Right atrium auricular region (tissue), 2 donors: ENCODE measurements around the gene SORBS2. TPM values are rescaled to one million over a fixed set of nuclear protein-coding genes. Genes with fewer than 3 reads are reported as not detected.

Source experiments
- DNase-seq: peaks from one replicate; pipeline ENCODE4 v3.0.0-alpha.2; 2019; ENCODE audit warnings: low spot score
- H3K27ac ChIP-seq, 2 donors: fragments of 200-600 bp; sonication (generic); 1 replicate in 1 of 2; 2 replicates in 1 of 2; pipeline ENCODE4 v1.5.1; 2016 to 2019
- H3K27me3 ChIP-seq, 2 donors: fragments of 200-600 bp; sonication (generic); one replicate each; pipeline versions ENCODE4 v1.5.1 to v1.6.0; 2017 to 2019
- H3K36me3 ChIP-seq: fragments of 200-600 bp; sonication (generic); one replicate; pipeline ENCODE4 v1.5.1; 2016
- H3K4me1 ChIP-seq, 2 donors: fragments of 200-600 bp; sonication (generic); one replicate each; pipeline versions ENCODE4 v1.5.1 to v1.6.0; 2017 to 2019
- H3K4me3 ChIP-seq, 2 donors: fragments of 200-600 bp; sonication (generic); 1 replicate in 1 of 2; 2 replicates in 1 of 2; pipeline ENCODE4 v1.5.1; 2017 to 2019; ENCODE audit warnings: mild to moderate bottlenecking in 1 of 2, moderate library complexity in 1 of 2
- H3K9me3 ChIP-seq, 2 donors: fragments of 200-600 bp; sonication (generic); one replicate each; pipeline ENCODE4 v1.5.1; 2019
- total RNA-seq, 2 donors: library from RNA; depleted of rRNA; stranded (reverse); fragments of >200 nt; gene quantifications; one replicate each; pipeline ENCODE4 v1.1.0, GENCODE V29; 2016
- TF ChIP-seq, protein P1 (sequence below), 2 donors: fragments of 200-600 bp; sonication (generic); IDR thresholded peaks; one replicate each; pipeline ENCODE4 v1.5.1; 2019; ENCODE audit warnings: antibody characterized with exemption in 2 of 2

Gene SORBS2
- total RNA-seq, 2 donors from 2014 or later: 530 to 741 TPM

DNA sequence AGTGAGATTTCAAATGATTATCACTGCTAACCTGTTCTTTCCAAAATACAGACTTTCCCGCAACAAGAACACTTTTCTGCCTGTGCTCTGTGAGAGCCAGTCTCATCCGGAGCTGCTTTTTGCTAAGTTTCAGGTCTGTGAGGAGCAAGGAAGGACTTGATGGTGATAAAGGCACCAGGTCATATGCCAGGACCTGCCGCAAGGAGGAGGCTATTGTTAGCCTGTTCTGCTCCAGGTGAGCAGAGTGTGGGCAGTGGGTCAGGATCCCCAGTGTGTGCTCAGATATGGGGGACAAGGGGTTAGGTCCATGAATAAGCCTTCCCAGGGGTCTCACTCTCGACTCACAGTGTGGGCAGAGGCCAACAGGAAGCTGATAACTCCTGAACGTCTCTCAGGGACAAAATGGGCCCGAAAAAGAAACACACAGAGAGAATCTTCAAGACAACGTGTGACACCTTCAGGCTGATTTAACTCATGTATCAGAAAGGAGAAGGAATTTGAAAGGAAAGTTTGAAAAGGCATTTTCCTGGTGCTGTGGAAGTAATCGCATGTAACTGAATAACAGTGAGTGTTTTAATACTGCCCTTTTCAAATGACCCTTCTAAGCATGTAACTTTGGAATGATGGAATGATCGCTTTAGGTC, 219.0 kb downstream of the SORBS2 start:
- Histone ChIP-seq H3K9me3 (no peaks in the 10 kb centered on the region), H3K4me1 (peaks cover 0 to 24% of the 10 kb centered on the region in 2 donors), H3K27ac (peak overlapping the region; percentile 19 to 64), H3K36me3 (peaks cover 6% of the 10 kb centered on the region), H3K27me3 (no peaks in the 10 kb centered on the region), H3K4me3 (no peak overlapping the region)
- no peak for DNase-seq
- TF ChIP-seq, protein P1, sequence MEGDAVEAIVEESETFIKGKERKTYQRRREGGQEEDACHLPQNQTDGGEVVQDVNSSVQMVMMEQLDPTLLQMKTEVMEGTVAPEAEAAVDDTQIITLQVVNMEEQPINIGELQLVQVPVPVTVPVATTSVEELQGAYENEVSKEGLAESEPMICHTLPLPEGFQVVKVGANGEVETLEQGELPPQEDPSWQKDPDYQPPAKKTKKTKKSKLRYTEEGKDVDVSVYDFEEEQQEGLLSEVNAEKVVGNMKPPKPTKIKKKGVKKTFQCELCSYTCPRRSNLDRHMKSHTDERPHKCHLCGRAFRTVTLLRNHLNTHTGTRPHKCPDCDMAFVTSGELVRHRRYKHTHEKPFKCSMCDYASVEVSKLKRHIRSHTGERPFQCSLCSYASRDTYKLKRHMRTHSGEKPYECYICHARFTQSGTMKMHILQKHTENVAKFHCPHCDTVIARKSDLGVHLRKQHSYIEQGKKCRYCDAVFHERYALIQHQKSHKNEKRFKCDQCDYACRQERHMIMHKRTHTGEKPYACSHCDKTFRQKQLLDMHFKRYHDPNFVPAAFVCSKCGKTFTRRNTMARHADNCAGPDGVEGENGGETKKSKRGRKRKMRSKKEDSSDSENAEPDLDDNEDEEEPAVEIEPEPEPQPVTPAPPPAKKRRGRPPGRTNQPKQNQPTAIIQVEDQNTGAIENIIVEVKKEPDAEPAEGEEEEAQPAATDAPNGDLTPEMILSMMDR (IDR thresholded peaks at IDR 0.05): no peak

DNA sequence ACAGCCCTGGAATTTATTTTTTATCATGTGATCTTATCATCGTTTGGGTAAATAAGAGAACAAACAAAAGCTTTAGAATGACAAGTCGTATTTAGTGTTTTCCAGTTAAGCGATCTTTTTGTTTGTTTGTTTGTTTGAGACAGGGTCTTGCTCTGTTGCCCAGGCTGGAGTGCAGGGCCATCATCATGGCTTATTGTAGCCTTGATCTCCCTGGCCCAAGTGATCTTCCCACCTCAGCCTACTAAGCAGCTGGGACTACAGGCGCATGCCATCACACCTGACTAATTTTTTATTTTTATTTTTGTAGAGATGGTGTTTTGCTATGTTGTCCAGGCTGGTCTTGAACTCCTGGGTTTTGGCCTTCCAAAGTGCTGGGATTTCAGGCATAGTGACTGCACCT, 219.6 kb downstream of the SORBS2 start:
- Histone ChIP-seq H3K4me1 (peaks cover 0 to 18% of the 10 kb centered on the region in 2 donors), H3K36me3 (peaks cover 11% of the 10 kb centered on the region), H3K27ac (peak overlapping the region; percentile 19 to 64), H3K27me3 (no peaks in the 10 kb centered on the region), H3K4me3 (no peak overlapping the region), H3K9me3 (no peaks in the 10 kb centered on the region)
- TF ChIP-seq, protein P1 (IDR thresholded peaks at IDR 0.05): no peak
- DNase-seq: no peak

DNA sequence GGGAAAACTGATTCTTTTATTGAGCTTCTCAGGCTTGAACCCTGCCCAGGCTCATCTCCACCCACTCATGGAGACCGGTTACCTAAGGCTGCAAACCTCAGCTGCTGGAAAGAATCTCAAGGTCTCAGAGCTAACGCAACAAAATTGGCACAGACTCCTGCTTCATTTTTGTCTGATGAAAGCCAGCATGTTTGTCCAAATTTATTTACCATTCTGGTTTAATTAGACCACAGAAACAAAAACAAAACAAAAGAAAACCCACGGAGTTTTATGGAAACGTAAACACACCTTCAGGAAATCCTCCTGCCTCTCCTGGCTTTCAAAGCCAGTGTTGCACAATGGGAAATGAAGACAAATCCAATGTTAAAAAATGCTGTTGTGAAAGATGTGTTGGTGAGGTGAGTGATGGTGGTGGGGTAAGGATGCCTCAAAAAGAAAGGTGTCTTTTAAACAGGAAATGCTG, 220.3 kb downstream of the SORBS2 start:
- TF ChIP-seq, protein P1 (IDR thresholded peaks at IDR 0.05): peak in 1 of 2 donors; percentile 25
- Histone ChIP-seq H3K27me3 (no peaks in the 10 kb centered on the region), H3K36me3 (peaks cover 18% of the 10 kb centered on the region), H3K27ac (peak overlapping the region; percentile 53 to 64), H3K4me3 (no peak overlapping the region), H3K9me3 (no peaks in the 10 kb centered on the region), H3K4me1 (peaks cover 0 to 14% of the 10 kb centered on the region in 2 donors)
- no peak for DNase-seq

DNA sequence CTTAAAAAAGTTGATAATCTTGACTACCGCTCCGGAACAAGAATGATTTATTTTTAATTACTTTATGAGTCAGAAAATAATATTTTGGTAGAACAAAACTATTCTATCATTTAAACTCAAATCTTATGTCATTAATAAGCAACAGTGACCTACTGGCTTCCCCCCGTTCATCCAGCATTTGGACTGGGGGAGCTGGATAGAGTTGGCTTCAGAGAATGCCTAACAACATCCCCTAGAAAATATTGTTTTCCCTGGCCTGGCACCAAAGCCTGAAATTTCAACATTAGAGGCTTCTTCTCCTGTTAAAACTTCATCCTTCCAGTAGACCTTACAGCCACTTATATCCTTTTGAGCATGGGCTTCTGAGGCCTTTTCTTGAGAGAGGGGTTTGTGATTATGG, 221.0 kb downstream of the SORBS2 start:
- Histone ChIP-seq H3K27me3 (no peaks in the 10 kb centered on the region), H3K9me3 (no peaks in the 10 kb centered on the region), H3K4me1 (peaks cover 0 to 14% of the 10 kb centered on the region in 2 donors), H3K27ac (peak overlapping the region; percentile 53 to 64), H3K4me3 (no peak overlapping the region), H3K36me3 (peaks cover 24% of the 10 kb centered on the region)
- DNase-seq: no peak
- TF ChIP-seq, protein P1 (IDR thresholded peaks at IDR 0.05): no peak

DNA sequence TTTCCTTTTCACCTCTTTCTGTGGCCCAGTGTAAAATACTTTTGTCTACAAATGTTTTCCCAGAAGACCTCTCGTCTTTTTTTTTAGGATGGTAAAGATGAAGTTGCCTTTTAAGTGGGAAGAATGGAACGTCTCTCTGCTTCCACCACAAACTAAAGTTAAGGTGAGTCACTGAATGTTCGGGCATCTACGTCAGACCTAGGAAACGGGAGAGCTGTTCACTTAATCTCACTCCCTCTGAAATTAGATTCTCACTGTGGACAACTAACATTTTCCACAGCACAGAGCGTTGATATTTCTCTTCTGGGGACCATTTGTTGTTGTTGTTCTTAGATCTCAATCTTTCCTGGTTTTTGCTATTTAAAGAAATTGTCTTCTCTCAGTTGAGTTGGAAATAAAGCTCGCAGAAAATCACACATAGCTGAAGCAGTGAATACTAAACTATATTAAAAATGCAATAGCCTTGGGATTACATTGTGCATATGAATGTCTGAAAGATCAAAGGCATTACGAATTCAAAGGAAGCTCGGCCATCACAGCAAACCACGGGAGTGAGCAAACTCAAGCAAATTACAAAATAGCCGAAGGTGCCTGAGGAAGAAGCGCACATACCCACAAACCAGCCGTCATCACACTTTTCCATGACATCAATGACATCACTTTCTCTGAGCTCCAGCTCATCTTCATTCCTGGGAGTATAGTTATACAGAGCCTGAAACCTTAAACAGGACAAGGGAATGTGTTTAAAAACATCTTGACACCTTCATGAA, 222.7 kb downstream of the SORBS2 start:
- H3K27me3 ChIP-seq: no peaks in the 10 kb centered on the region
- TF ChIP-seq, protein P1 (IDR thresholded peaks at IDR 0.05): no peak
- DNase-seq: no peak
- peaks cover 24% of the 10 kb centered on the region for H3K36me3 ChIP-seq
- H3K4me3 ChIP-seq: no peak overlapping the region
- H3K27ac ChIP-seq: peak overlapping the region; percentile 33 to 64
- no peaks in the 10 kb centered on the region for H3K9me3 ChIP-seq
- peaks cover 0 to 14% of the 10 kb centered on the region in 2 donors for H3K4me1 ChIP-seq
